Activated CD4-positive, alpha-beta T cell treated with anti-CD3 and anti-CD28 coated beads, Interleukin-2, Interleukin-4, amounts not matched to agents 100 ng/mL and 50 ng/mL, durations not matched to agents 16 hours and 8 hours (primary cell): ENCODE results near the gene KIF5C.

Experiments
- DNase-seq: peaks from one replicate; pipeline ENCODE4 v3.0.0-alpha.2; 2020; ENCODE audit warnings: low spot score

KIF5C gene

GRCh38 chr2:148926291-148926961, 51.4 kb downstream of the KIF5C start:
- peak; percentile 53 for DNase-seq

DNA sequence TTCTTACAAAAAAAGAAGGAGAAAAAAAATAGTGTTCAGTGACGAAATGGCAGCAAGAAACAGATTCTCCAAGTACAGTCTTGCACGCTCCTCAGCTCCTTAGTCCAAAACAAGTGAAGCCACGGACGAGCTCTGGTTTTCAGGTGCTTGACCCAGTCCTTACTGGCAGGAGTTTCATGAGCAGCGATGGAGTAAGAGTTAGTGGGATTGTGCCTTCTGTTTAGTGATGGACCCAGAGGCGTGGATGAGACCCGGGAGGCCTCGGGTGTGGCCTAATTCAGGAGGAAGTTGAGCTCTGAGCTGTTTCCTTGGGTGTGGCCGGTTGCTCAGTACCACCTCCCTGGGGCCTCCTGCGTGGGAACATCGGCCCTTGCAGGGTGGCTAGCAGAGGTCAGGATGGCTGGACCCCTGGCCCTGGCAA, 52.0 kb downstream of the KIF5C start:
- DNase-seq = peak; percentile 47

DNA sequence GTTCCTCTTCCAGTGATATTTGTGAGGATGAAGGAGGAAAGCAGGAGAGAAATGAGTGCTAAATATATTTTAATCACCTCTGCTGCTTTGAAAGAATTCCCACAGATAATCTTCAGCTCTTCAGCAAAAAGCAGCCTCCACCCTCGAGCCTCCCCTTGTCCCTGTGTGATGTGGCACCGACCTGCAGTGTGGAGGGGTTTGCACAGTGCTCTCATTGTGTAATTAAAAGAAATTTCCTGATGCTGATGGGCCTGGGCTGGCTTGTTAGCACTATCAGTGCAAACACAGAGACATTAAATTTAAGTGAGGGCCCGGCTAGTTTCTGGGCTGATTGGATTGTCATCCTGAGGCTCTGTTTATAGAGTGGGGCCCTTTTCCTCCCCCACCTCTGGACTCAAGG, 53.4 kb downstream of the KIF5C start:
- DNase-seq = no peak

GRCh38 chr2:148930046-148930775, 55.2 kb downstream of the KIF5C start:
- DNase-seq = no peak

- DNase-seq = no peak
Observed at GRCh38 chr2:148932536-148932935, 57.5 kb downstream of the KIF5C start.

GRCh38 chr2:148933456-148933855, 58.4 kb downstream of the KIF5C start:
- no peak for DNase-seq

DNA sequence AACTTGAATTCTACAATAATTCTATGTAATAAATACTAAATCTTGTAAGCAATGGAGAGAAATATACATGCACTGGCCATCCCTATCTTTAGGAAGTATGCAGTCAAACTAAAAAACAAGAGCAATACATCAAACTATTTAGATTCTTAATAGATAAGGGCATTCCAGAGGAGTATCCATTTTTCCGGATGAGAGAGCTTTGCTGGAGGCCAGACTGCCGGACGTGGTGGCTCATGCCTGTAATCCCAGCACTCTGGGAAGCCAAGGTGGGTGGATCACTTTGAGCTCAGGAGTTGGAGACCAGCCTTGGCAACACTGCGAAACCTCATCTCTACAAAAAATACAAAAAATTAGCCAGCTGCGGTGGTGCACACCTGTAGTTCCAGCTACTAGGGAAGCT, 60.8 kb downstream of the KIF5C start:
- DNase-seq = no peak

- no peak for DNase-seq
Observed at GRCh38 chr2:148936857-148937450, 61.9 kb downstream of the KIF5C start.

DNA sequence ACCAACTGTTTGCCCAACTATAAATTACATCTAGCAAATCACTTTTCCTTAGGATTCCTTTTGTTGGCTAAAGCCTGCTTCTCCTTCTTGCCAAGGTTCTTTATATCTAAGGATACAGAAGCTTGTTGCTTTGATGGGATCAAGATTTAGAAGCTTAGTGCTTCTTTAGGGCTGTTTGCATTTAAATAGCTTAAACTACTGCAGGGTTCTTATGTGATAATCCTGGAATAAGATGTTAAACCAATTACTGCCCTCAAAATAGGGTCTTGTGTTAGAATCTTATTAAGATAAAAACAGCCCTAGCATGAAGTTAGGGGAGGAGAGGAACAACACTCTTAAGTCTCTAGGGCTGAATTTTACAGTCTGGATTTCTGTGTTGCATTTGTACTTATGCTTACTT, 64.2 kb downstream of the KIF5C start:
- DNase-seq = no peak

GRCh38 chr2:148943097-148943496, 68.1 kb downstream of the KIF5C start:
- no peak for DNase-seq

GRCh38 chr2:148944536-148944935, 69.5 kb downstream of the KIF5C start:
- DNase-seq = no peak

GRCh38 chr2:148947299-148947698, 72.3 kb downstream of the KIF5C start:
- DNase-seq = no peak

DNA sequence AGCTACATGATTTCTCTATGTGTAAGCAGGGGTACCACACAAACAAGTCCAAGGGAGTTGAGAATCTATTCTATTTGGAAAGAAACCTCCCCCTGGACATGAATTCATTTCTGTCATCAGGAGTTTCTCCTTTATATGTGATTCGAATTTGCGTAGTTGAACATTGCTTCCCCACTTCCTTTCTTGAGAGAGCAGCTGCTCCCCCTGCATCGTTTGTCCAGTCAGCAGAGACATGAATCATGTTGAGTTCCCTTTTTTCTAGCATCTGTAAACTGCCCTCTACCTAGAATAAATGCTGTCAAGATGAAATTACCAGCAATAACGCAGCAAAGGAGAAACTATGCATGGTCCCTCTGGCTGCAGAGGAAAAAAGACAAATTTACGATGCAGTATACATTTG, 73.8 kb downstream of the KIF5C start:
- no peak for DNase-seq

DNA sequence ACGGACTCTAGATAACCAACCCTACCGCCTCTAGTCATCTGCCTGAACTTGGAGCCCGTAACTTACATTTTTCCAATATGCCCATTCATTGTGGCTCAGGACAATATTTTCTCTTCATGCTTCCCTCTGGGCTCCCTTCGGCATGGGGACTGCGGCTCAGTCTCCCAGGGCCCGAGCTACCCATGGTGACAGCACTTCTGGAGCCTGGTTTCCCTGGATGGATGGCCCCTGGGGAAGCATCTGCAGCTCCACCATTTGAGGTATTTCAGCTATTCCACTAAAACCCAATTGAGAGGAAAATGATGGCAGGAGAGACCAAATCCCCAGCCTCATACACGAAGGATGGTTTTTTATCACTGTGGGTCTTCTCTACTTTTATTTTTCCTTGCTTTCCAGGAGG, 74.3 kb downstream of the KIF5C start:
- no peak for DNase-seq

DNA sequence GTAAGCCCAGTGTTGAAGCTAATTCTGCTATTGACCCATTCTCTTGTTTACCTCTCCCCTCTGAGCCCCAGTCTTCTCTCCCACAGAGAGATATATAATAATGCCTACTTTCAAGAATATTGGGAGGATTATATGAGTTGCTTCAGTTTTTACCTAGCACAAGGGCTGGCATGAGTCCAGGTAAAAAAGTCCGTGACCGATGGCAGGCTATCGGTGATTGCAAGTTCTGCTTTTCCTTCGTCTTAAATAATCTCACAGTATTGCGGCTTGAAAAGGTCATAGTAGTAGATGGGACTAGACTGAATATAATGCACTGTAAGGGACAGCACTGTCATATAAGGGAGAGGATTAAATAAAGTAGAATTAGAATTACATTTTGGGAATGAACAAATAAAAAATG, 77.6 kb downstream of the KIF5C start:
- DNase-seq = no peak

DNA sequence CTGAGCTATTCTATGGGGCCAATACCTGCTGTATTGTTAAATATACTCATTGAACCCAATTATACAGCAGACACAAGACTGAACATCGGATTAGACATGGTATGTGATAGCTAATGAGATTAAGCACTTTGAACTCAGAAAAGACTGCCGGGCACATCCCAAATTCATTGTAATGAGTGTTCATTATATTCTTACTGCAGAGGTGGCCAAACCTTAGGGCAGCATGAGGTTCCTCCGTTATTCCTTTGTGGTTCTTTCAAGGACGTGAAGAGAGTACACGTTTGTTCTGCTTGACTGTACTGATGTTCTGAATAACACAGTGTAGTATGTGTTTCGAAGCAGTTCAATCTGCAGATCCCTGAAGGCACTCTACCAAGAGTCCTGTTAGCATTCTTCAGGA, 78.4 kb downstream of the KIF5C start:
- DNase-seq = no peak

GRCh38 chr2:148954536-148954935, 79.5 kb downstream of the KIF5C start:
- DNase-seq = no peak

- DNase-seq = no peak
Observed at GRCh38 chr2:148955798-148956197, 80.8 kb downstream of the KIF5C start.

DNA sequence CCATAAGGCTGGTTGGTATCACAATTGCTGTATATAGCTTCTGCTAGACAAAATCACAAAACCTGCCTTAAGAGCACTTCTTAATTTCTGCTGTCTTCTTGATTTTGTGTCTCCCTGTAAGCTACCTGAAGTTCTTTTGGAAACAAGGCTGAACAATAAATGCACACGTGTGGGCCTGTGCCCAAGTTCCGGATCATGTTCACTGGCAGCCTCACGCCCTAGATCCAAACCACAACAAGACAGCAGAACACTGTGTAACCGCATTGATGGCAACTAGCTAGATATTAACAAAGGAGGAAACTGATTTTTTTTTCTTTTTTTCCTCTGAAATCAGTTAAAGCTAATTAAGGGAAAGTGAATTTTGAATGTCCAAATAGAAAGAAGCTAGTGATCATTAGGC, 82.0 kb downstream of the KIF5C start:
- DNase-seq = no peak

GRCh38 chr2:148959745-148960144, 84.7 kb downstream of the KIF5C start:
- no peak for DNase-seq

DNA sequence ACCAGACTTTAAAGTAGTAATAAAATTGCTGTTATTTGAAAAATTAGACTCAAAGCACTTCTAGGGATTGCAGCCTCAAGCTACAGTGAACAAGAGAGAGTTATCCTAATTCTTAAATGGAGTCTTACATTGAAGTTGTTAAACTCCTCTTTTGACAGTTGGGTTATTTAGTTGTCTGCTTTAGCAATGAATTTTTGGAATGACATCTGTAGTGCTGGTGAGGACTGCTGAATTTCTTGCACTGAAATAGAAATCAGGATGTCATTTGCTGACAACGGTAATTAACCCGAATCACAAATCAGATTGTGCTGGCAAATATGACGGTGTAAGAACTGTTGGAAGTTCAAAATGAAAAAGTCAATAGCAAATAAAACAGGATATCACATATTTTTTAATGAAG, 85.5 kb downstream of the KIF5C start:
- no peak for DNase-seq

DNA sequence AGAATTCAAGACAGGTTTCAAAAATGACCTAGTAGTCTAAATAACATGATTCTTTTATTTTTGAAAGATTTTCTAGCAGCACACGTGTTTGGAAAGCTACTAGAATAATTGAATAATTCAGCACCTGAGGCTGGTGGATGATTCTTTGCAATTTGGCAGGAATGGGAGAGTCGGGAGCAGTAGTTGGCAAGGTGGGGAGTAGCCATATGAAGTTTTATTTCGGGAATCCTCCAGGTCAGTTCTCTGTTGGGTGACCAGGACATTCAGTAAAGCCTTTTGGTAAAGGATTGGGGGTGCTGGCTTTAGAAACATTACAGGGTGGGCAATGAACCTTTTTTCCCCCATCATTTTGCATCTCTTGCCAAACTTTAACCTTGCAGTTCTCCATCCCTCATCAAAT, 88.4 kb downstream of the KIF5C start:
- DNase-seq = no peak

GRCh38 chr2:148965623-148966437, 90.8 kb downstream of the KIF5C start:
- DNase-seq = no peak
